ENCODE data around the gene PEX11G.

The PEX11G gene

GRCh38 chr19:7478843-7479227, 10.0 kb downstream of the PEX11G start:
- TF ChIP-seq CTCF (conservative IDR thresholded peaks at IDR 0.05; ENCODE audit: low read depth, low read length) = no peak
- DNase-seq (ENCODE audit: low read depth) = no peak
- no peak overlapping the region for H3K4me3 ChIP-seq (ENCODE audit: low read length)

- H3K4me3 ChIP-seq (ENCODE audit: low read length) = no peak overlapping the region
- TF ChIP-seq CTCF (conservative IDR thresholded peaks at IDR 0.05; ENCODE audit: low read depth, low read length) = no peak
- DNase-seq (ENCODE audit: low read depth) = no peak
Measured at GRCh38 chr19:7478173-7478842, 10.5 kb downstream of the PEX11G start.

- DNase-seq (ENCODE audit: low read depth) = no peak
- no peak overlapping the region for H3K4me3 ChIP-seq (ENCODE audit: low read length)
- TF ChIP-seq CTCF (conservative IDR thresholded peaks at IDR 0.05; ENCODE audit: low read depth, low read length) = no peak
Measured at GRCh38 chr19:7477758-7478157, 11.1 kb downstream of the PEX11G start.

GRCh38 chr19:7476777-7477494, 11.9 kb downstream of the PEX11G start:
- H3K4me3 ChIP-seq (ENCODE audit: low read length) = no peak overlapping the region
- no peak for DNase-seq (ENCODE audit: low read depth)
- TF ChIP-seq CTCF (conservative IDR thresholded peaks at IDR 0.05; ENCODE audit: low read depth, low read length) = no peak

- TF ChIP-seq CTCF (conservative IDR thresholded peaks at IDR 0.05; ENCODE audit: low read depth, low read length) = no peak
- no peak for DNase-seq (ENCODE audit: low read depth)
- no peak overlapping the region for H3K4me3 ChIP-seq (ENCODE audit: low read length)
Measured at GRCh38 chr19:7476241-7476640, 12.6 kb downstream of the PEX11G start.

- no peak overlapping the region for H3K4me3 ChIP-seq (ENCODE audit: low read length)
- TF ChIP-seq CTCF (conservative IDR thresholded peaks at IDR 0.05; ENCODE audit: low read depth, low read length) = no peak
- DNase-seq (ENCODE audit: low read depth) = no peak
Measured at GRCh38 chr19:7475665-7476064, 13.2 kb downstream of the PEX11G start.

Data from retinal pigment epithelial cell (primary cell).